HEK293 (cell line): ENCODE measurements around the gene NOP56.

Experiments
- CTCF ChIP-seq: fragments of 450-650 bp; formaldehyde crosslinking; IDR thresholded peaks from 2 replicates; pipeline ENCODE4 v1.5.1; 2016; ENCODE audit warnings: missing biosample characterization, missing genetic modification characterization
- REST ChIP-seq: fragments of 450-650 bp; formaldehyde crosslinking; IDR thresholded peaks from 2 replicates; pipeline ENCODE4 v1.5.1; 2016; ENCODE audit warnings: missing biosample characterization, missing genetic modification characterization
- ZBTB8A ChIP-seq: fragments of 450-650 bp; formaldehyde crosslinking; IDR thresholded peaks from 2 replicates; pipeline ENCODE4 v1.5.1; 2016; ENCODE audit warnings: missing biosample characterization, missing genetic modification characterization
- ZNF391 ChIP-seq: fragments of 450-650 bp; formaldehyde crosslinking; IDR thresholded peaks from 2 replicates; pipeline ENCODE4 v1.5.1; 2016; ENCODE audit warnings: low read depth, missing biosample characterization, missing genetic modification characterization, borderline replicate concordance

- TF ChIP-seq CTCF (tag by site-specific recombination) (no peak), REST (tag by site-specific recombination) (no peak), ZBTB8A (tag by site-specific recombination) (no peak), ZNF391 (tag by site-specific recombination) (no peak)
These were observed 15.2 kb upstream of the NOP56 start for GRCh38 chr20:2637246-2637645.
